Measurements from ENCODE around the gene C1QTNF7.

C1QTNF7 gene

GRCh38 chr4:15414551-15415091 is 13.2 kb upstream of the C1QTNF7 start:
- no peak for DNase-seq (ENCODE audit: low spot score)

- no peak for DNase-seq (ENCODE audit: low spot score)
Observed at GRCh38 chr4:15416357-15417232, 11.2 kb upstream of the C1QTNF7 start.

- DNase-seq (ENCODE audit: low spot score), result no peak
Observed at GRCh38 chr4:15417233-15417660, 10.6 kb upstream of the C1QTNF7 start.

GRCh38 chr4:15418956-15419355 is 8.9 kb upstream of the C1QTNF7 start:
- DNase-seq (ENCODE audit: low spot score), result no peak

DNA sequence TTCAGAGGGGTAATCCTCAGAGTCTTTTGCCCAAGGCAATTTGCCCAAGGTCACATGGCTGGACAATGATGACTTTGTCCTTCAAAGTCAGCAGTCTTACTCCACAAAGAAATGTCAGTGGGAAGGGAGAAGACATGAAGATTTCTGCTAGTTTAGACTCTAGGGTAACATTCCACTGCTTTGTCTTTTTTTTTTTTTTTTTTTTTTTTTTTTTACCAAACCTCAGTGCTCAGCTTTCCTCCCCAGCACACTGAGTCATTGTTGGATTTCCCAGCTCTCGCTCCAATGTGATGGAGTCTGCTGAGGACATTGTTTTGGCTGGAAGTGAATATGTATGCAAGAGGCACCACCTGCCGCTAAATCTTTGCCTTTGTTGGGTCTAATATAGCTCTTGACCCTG is 7.2 kb upstream of the C1QTNF7 start:
- peak; percentile 47 for DNase-seq (ENCODE audit: low spot score)

- DNase-seq (ENCODE audit: low spot score), result no peak
Observed at GRCh38 chr4:15423285-15423711, 4.5 kb upstream of the C1QTNF7 start.

- DNase-seq (ENCODE audit: low spot score), result no peak
Observed at GRCh38 chr4:15425520-15425919, 2.3 kb upstream of the C1QTNF7 start.

DNA sequence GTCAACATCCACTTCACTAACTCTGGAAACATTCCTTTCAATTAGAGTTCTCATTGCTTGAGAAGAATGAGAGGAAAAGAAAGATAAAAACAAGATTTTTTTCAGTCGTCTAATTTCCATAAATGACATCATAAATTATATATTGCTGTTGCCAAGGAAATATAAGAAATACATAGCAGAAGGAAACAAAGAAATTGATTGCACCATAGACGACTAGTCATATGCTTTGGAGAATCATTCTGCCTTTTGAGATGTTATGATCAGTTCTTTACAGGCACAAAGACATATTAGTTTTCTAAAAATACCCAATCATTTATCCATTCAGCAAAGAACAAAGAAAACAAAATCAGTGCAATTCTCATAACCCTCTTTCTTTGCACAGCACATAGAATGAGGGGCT is 672 bp upstream of the C1QTNF7 start:
- DNase-seq (ENCODE audit: low spot score), result no peak

GRCh38 chr4:15428611-15429010 is 778 bp downstream of the C1QTNF7 start:
- DNase-seq (ENCODE audit: low spot score), result no peak

DNA sequence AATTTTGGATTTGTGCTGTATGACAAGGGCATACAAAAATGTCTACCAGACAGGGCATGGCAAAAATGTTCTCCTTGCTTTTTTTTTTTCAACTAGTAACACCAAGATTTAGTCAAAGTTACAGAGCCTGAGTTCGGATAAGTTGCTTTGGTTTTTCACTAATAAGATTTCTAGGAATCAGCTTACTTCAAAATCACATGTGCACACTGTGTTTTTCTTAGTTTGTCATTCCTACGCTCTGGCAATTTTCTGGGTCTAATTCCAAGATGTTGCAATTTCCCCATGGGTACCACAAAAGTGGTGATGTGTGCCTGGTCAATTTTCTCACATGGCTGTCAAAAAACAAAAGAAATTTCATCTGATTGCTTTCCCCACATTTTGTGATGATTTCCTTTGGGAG is 6.3 kb downstream of the C1QTNF7 start:
- DNase-seq (ENCODE audit: low spot score), result no peak

- no peak for DNase-seq (ENCODE audit: low spot score)
Observed at GRCh38 chr4:15434676-15435075, 6.8 kb downstream of the C1QTNF7 start.

DNA sequence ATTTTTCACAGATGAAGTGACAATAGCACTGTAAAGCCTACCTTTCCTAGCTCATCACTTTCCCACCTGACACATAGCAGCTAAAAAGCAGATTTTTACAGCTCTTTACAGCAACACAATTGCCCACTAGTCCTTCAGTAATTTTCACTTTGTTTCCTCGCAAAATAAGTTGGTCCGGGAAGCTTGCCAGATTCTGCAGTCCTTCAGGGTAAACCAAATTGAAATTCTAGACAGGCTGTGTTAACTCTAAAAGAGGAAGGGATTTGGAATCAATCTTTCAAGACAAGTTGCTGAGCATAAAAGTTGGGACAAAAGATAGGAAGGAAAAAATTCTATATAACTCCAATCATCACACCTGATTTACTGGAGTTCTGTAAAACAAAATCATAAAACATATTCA is 8.7 kb downstream of the C1QTNF7 start:
- DNase-seq (ENCODE audit: low spot score), result no peak

- no peak for DNase-seq (ENCODE audit: low spot score)
Observed at GRCh38 chr4:15438939-15439524, 11.2 kb downstream of the C1QTNF7 start.

GRCh38 chr4:15443371-15444160 is 15.7 kb downstream of the C1QTNF7 start:
- DNase-seq (ENCODE audit: low spot score), result no peak

DNA sequence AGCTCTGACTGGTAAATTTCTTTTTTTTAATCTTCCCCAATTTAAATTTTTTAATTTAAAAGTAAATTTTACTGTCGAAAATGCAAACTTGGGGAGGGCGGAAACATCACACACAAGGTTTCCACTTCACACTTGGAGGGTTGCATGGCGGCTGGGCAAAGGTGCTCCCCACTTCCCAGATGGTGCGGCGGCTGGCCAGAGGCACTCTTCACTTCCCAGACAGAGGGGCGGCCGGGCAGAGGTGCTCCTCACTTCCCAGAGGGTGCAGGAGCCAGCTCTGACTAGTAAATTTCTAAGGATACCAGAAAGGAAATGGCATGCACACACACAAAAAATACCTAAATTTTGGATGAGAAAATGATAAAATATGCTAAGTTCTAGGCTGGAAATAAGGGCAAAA is 16.4 kb downstream of the C1QTNF7 start:
- DNase-seq (ENCODE audit: low spot score), result no peak

DNA sequence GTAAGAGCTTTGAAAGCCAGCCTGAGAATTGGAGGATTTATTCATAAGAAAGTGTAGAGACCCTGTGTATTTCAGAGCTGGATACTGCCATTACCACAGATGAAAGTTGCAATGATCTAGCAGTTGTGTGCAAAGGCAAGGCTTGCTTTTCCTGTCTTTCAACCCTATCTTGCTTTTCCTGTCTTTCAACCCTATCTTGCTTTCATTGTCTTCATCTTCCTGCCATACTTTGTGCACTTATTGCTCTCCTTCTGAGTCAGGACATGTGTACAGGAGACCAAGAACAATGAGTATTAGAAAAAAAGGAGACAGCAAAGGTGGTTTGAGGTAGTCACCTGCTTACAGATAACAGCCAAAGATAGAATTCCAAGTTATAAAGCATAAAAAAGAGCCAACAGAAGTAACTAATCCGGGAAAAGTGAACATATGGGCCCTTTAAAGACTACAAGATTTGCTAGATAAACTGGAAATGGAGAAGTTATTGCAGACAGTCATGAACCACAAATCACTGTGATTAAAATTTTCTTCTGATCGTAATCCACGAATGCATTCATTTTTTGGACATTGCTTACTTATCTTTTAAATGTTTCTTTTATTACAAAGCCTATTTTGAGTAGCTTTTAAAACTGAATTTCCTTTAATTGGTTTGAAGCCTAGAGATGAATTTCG is 17.2 kb downstream of the C1QTNF7 start:
- no peak for DNase-seq (ENCODE audit: low spot score)

DNA sequence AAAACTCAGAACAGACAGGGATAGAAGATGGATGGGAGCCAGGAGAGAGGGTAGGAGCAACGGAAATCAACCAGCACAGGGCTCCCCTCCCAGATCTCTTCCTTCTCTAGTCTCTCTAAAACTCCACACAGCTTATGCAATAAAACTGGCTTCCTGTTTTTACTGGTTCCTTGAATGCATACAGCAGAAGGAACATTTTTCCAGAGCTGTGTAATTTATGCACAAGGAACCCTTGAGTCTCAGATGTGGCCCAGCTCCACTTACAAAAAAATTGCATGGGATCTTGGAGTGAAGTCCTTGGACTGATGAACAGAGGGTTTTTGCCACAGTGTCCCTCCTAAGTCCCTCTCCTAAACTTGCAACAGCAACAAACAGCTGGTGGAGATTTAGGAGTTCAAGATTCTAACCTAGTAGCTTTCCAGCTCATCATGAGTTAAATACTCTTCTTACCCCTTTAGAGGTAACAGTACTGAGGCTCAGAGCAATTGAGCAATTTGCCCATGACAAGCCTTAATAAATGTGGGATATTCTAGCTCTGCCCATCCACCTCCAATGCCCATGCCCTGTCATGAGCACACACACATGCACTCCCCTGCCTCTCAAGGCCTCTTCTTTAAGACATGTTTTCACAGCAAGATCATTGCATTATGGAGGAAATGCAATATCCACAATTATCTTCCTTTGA is 23.5 kb downstream of the C1QTNF7 start:
- no peak for DNase-seq (ENCODE audit: low spot score)

DNA sequence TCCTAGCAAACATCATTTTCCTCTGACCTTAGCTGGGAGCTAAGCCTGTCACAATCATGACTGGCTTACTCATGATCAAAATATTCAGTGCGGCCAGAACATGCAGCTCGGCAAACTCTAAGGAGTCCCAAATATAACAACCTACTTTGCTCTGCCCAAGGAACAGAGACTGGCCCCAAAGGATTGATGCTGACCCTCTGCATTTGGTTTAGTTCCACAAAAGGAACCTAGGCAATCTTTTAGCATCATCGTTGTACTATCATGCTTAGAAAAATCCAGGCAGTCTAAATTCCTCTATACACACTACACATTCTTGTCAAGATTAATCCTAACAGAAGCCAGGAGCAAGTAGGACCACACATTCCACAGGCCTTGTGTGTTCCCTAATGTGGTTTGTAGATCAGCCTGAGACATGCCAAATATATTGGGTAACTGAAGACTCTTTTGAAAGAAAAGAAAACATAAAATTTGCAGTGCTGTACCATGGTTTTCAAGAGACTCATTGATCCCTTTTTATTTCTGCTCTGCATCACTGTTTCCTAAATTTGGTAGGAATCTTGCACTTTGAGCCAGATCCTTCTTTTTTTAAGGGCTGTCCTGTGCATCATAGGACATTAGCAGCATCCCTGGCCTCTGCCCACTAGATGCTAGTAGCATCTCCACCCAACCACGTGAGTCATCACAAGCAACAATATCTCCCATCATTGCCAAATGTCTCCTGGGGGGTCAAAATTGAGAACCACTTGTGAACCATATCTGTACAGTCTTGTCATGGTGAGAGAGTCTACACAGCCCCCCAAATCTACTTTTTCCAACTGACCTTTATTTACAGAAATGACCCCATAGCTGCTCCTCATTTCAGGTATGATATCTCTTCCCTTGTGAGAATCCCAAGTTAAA is 24.3 kb downstream of the C1QTNF7 start:
- peak; percentile 73 for DNase-seq (ENCODE audit: low spot score)

DNA sequence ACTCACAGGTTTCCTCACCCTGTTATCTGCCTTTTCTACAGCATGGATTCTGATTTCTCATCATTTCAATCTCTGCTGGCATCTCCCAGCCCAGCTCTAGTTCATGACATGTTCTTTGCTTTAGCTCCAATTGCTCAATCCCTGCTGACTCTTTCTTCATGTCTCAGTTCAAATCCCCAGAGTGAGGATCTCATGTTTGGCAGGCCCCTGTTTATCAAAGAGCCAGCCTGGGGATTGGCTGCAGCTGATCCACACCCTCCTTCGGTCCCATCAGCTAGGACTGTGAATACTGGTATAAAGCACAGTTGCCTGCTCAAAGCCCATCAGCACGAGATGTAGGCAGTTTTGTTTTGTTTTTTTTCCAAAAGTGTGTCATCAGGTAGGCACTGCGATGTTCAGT is 27.5 kb downstream of the C1QTNF7 start:
- peak; percentile 43 for DNase-seq (ENCODE audit: low spot score)
